HL-60/S4 treated with retinoic acid at 250 ng/mL for 4 days and 3 days (cell line): Measurements from ENCODE around the gene SRXN1.
"Not testable (repeated sequence)": the region's sequence is repeated elsewhere in the genome, so short reads cannot be mapped to it uniquely, and the experiment has no call there.

ENCODE experiments used
- in situ Hi-C: fragments of 300-500 bp; cut with MboI; formaldehyde crosslinking; loops from 2 replicates; pipeline ENCODE4 v1.7.0; 2022; ENCODE audit warnings: low sequenced_read_pairs

Gene SRXN1

DNA sequence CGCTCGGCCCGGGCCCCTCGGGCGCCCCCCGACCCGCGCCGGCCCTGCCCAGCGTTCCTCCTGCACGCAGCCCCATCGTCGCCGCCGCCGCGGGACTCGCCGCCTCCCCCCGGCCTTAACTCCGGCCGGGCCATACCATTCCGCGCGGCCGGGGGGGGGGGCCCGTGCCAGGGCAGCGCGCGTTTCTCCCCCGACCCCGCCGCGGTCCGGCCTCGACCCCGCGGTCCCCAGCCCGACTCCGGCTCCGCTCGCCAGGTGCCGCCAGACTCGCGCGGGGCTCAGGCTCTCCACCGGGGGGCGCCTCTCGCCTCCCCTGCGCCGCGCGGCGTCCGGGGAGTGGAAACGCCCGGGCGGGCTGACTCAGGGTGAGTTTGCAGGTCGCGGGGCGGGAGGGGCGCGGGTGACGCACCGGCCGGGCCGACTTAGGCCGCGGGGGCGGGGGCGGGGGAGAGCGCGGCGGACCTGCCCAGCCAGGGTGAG lies at the start of gene SRXN1:
SRXN1 (minus strand) TSS at position 91 of the 480 bp plus-strand sequence; CDS start at position 76, 15 bp downstream.
- in situ Hi-C loops = no loop called here

DNA sequence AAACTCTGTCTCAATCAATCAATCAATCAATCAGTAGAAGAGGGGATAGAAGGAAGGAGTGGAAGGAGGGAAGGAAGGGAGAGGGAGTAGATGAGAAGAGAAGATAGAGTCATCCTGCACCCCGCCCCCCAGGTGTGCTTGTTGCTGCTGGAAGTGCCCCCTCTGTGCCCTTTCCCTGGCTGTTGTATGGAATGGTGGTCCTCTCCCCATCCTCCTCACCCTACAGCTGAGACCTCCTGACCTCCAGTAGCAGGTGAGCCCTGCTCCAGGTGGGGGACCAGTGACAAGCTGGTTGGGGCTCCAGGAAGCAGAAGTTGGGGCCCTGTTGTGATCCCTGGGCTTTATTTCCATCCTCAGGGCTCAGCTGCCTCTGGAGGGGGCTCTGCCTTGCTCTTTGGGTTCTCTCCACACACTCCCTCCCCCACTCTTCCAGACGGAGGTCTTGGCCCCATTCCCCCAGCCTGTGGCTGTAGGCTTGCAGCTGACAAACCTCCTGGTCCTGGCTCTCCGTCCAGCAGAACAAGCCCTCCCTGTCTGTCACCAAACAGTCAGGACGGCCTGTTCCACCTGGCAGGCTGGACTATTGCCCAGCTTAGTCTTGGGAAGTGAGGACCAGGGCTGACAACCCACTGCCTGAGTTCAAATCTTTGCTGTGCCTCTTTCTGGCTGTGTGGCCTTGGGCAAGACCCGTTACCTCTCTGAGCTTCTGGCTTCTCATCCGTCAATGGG lies 48.6 kb upstream of the SRXN1 start:
- in situ Hi-C loops = no loop called here

DNA sequence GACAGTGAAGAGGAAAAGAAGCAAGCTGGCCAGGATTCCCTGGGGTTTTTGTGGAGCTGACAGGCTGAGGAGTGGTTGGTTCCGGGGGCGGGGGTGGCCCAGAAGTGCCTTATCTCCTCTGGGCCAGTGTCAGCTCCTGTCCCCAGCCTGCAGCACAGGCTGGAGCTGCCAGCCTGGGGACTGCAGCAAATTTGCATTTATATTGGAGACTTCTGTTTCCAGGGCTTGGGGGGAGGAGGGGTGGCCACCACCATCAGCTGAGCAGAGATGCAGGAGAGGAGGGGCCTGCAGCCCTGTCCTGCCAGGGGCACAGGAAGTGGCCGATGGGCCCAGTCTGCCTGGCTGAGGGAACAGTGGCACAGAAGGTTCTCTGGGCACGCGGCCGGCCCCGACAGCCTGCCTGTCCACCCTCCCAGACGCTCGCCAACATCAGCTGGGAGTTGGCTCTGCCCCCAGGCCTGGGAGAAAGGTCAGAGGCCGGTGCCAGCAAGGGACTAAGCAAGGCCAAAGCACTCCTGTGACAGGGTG lies 46.9 kb upstream of the SRXN1 start:
- in situ Hi-C loops = no loop called here

DNA sequence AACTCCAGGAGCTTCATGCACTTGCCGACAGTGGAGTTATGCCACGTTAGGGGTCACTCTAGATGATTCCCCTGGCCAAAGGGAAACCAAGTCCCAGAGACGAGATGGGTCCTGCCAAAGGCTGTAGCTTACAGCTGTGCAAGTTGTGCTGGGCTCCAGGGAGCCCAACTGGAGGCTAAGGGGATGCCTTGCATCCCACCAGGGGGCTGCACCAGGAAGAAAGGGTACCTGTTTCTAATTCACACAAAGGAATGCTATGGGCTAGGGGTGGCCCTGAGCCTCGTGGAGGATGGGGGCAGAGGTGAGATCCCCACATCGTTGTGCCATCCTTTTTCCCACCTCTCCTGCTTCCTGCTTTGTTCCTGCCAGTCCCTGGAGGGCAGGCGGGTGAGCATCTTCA lies 46.3 kb upstream of the SRXN1 start:
- in situ Hi-C loops = no loop called here

DNA sequence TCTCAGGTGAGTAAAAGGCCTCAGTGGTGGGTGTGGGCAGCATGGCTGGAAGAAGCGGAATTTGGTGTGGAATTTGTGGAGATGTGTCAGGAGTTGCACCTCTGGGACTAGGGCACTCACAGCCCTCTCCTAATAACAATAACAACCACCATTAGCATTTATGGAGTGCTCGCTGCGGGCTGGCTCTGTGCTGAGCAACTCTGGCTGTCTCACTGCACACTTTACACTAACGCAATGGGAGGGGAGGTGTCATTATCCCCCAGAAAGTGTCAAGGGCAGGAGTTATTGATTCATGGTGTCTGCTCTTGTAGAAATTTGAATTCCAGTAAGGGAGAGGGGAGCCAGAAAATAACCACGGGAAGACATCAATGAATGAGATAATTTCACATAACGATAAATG lies 45.3 kb upstream of the SRXN1 start:
- in situ Hi-C loops = no loop called here

DNA sequence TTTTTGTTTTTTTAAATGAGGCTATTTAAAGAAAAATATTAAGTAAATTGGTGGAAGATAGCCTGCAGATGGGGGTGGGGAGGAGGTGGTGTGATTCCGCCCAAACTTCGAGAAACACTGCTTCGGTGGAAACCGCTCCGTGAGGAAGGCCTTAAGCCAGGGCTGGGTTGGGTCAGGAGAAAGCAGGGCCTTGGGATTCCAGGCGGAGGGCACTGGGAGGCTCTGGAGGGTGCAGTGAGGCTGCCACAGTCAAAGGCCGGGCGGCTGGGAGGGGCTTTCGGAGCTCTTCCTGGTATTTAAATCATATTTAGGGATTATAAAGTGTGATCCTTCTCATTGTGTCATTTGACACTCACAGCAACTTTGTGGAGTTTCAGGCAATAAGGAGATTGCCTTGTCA lies 44.8 kb upstream of the SRXN1 start:
- in situ Hi-C loops = no loop called here

DNA sequence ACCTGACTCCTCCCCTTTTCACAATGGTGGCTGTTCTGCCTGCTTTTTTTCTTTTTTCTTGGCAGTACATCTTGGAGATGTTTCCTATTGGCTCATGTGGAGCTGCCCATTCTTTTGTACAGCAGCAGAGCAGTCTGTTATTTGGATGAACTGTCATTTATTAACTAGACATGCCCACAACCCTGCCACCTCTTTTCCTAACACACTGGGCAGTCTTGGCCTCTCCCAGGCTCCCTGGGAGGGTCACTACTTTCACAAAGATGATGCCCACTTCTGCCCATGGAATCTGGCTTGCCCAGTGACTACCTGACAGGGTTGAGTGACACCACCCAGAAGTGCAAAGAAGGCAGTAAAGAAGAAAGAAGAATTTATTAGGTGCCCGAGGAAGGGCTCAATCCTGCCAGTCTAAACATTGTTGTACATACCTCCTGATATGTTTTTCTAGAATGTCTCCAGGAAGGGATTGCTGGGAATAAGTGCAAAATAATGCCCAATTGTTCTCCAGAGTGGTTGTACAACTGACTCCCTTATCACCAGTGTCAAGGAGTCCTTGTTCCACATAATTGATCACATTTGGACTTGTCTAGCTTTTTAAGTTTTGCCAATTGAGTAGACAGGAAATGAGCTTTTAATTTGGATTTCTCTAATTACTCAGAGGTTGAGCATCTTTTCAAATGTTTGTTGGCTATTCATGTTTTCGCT lies 42.3 kb upstream of the SRXN1 start:
- in situ Hi-C loops = no loop called here

DNA sequence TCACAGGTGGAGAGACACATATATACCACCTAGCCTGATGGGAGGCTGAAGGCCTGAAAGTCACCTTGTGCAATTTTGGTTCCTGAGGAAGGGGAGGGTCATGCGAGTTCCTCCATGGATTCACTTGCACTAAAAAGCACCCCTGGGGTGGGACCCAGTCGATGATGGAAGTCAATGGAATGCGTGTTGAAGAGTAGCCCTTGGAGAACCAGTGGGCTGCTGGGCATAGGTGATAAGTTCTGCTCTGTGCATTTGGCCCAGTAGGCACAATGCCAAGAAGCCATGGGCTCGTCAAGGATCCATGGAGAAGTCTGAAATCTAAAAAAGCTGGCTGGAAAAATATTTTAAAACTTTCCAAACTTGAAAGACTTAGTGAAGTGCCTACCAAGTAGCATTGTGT lies 41.5 kb upstream of the SRXN1 start:
- in situ Hi-C loops = no loop called here

DNA sequence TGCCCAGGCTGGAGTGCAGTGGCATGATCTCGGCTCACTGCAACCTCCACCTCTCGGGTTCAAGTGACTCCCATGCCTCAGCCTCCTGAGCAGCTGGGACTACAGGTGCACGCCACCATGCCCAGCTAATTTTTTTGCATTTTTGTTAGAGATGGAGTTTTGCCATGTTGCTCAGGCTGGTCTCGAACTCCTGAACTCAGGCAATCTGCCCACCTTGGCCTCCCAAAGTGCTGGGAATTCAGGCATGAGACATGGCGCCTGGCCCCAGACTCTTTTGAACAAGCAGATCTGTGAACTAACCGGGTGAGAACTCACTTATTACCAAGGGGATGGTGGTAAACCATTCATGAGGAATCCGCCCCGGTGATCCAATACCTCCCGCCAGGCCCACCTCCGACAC lies 40.8 kb upstream of the SRXN1 start:
- in situ Hi-C loops = not testable (repeated sequence)

DNA sequence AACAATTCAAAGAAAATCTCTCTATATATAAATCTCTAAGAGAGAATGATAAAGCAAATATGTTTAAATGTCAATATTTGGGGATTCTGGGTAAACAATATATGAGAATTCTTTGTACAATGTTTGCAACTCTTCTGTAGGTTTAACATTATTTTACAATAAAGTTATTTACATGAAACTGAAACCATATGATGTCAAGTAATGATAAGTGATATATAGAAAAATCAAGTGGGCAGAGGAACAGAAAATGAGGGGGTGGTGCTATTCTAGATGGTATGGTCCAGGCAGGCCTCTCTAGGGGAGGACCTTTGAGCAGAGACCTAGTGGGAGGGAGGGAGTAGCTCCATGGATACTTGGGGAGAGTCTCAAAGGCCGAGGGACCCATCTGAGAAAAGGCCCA lies 39.0 kb upstream of the SRXN1 start:
- in situ Hi-C loops = no loop called here

DNA sequence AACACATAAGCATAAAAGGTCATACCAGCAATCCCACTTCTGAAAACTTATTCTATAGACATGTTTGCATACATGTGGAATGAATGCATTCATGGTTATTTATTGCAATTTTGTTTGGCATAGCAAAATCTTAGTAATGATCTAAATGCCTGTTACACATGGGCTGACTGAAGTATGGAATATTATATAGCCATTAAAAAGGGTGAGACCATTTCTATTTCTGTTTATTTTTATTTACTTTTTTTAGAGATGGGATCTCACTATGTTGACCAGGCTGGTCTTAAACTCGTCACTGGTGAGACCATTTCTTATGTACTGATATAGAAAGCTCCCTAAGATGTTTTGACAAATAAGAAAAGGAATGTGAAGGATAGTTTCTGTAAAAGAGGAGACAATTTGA lies 36.9 kb upstream of the SRXN1 start:
- in situ Hi-C loops = no loop called here

DNA sequence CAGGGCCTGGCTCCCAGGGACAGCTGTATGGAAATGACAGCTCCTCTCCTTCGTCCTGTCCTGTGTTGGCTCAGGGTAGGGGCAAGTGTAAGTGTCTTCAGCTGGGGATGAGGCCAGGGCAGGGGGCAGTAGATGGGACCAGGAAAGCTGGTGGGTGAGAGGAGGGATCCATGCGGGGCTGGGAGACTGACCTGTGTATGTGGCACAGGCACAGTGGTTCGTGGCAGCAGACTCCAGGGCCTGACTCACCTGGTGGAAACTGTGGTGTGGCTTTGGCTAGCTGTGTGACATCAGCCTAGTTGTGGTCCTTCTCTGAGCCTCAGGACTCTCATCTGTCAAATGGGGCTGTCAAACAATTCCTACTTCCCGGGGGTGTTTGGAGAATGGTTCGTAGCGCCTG lies 36.3 kb upstream of the SRXN1 start:
- in situ Hi-C loops = no loop called here

DNA sequence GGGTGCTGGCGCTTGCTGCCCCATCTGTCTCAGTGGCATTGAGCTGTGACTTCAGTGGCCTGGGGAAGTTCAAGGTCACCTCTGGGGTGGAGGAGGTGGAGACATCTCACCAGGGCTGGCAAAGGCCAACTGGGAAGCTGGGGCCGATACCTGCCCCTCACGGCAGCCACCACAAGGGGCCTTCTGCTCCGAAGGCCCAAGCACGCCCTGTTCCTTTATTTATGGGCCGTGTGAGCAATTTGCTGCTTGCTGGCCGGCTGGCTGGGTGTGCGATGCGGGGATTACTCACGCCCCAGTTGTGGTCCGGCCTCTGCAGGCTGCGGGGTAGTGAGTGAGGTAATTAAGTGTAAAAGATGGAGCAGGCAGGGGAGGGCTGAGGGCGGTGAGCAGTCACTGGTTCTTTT lies 35.8 kb upstream of the SRXN1 start:
- in situ Hi-C loops = no loop called here

DNA sequence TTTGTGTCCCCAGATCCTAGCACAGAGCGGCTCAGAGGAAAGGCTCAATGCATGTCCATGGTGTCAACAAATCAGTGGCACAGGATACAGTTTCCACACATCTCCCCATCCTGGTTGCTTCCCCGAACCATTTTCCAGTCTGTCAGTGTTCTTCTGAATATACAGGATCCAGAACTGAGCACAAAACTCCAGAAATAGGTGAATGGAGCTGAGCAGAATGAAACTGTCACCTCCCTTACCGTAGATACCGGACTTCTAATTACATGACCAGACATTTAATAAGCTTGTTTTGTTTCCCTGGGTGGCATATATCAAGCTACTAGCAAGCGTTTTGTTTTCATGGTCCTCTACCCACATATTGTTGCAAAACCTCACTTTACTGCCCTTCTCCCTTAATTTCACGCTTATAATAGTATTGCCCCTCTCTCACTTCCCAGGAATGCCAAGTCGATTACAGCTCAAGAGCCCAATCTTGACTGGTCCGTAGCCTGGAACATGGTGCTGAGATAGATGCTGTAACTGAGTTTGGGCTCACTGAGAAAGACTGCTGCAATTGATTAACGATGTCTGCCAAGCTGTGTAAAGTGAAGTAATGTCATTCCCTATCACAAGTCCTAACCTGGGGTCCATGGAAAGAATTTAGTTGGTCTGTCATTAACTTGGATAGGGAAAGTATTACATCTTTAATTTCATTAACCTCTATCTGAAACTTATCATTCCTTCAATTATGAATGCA lies 34.6 kb upstream of the SRXN1 start:
- in situ Hi-C loops = no loop called here

DNA sequence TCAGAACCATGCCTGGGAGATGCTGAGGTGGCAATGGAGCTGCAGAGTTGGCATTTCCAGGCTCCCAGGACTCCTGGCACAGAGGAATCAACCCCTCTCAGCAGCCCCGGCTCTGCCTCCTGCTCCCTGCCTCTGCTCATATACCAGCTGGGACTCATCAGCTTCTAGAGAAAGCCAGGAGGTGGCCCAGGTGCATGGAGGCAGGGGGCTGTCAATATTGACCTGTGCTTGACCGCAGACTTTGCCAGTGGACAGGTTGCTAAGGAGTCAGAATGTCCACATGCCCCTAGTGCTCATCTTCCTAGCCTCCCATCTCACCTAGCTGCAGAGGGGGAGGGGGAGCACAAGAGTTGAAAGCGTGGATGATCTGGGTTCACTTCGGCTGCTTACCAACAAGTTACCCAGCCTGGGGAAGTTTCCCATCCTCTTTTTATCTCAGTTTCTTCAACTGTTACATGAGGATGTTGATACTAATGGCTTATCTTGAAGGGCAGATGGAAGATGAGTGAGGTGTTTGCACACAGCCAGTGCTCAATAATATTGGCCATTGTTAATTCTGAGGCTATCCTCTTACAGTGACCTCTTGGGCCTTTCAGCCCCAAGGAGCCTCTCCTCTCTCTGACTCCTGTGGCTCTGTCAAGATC lies 31.8 kb upstream of the SRXN1 start:
- in situ Hi-C loops = no loop called here

DNA sequence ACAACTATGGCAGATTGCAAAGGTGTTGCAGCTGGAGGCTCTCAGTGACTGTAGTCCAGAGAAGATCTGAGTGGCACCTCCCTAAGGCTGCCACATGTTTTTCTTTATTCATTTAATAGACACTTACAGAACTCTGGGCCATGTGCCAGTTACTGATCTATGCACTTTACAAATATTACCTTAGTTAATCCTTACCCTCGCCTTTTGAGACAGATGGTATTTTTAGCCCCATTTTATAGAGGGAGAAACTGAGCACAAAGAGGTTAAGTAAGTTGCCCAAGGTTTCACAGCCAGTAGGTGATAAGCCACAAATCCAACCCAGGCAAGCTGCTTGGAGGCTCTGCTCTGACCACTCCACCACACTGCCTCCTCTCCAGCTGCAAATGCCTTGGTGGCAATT lies 29.1 kb upstream of the SRXN1 start:
- in situ Hi-C loops = no loop called here

DNA sequence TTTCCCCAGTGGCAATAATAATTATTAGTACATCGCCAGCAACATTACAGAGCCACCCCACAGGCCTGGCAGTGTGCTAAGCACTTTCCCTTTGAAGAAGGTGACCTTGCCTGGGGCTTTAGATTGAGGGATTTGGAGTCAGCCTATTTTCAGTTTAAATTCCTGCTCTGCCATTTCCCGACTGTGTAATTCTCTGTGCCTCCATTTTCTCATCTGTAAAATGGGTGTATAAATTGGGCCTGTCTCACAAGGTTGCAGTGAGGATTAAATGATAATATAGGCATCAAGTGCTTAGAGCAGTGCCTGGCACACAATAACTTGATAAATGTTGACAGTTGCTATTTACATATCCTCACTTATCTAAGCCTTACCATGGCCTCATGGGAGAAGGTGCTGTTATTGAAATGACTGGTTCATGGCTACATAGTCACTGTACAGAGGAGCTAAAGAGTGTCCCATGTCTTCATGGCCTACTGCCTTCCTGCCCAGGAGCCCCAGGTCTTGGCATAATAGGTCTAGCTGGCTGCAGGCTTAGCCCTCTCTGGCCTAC lies 27.7 kb upstream of the SRXN1 start:
- in situ Hi-C loops = no loop called here

DNA sequence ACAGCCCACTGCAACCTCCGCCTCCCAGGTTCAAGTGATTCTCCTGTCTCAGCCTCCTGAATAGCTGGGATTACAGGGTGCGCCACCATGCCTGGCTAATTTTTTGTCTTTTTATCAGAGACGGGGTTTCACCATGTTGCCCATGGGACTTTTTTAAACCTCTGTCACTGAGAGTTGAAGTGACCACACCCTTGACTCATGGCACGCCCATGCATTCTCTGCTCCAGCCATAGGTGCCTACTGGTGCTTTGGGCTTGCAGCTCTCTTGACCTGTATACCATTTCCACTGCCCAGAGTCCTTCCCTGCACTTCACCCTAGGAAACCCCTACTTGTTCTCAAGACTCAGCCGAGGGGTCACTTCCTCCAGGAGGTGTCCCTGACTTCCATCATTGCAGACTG lies 25.0 kb upstream of the SRXN1 start:
- in situ Hi-C loops = no loop called here

DNA sequence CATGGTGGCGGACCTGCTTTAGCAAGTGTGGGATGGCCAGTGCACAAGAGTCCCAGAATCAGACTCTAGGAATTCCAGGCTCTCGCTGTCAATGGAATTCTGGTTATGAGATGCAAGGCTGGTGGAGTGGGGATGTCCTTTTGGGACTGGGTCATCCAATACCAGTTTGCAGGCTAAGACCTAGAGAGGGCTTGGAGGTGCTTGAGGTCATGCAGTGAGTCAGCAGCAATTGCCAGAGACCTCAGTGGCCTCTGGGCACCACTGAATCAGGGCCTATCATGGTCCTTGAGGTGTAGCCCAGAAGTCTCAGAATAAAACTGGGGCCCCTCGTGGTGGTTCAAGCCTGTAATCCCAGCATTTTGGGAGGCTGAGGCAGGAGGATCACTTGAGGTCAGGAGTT lies 24.0 kb upstream of the SRXN1 start:
- in situ Hi-C loops = no loop called here

DNA sequence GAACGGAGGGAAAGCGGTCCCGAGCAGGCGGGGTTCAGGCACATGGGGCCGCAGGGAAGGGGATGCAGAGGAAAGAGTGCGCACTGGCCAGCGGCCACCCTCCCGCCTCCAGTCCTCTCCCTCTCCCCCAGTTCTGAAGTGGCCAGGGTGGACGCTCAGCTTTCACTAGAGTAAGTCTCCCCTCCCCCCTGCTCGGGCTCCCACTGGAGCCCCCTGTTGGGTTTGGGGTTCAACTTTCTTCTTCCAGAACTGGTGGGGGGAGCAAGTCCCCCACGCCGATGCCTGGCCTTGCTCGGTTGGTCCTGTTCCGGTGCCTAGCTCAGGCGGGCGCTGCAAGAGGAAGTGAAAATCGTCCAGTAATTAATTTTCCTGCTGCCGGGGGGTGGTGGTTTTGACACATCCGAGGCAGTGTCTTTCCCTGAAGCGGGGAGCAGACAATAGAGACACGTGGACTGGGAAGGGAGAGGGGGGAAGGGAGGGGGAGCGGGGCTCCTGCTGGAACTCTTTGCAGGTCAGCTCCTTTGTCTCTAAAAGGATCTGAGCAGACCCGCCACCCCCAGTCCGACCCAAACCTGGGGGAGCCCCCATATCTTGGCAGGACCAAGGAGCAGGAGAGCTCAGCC lies 23.4 kb upstream of the SRXN1 start:
- in situ Hi-C loops = no loop called here
